Stimulated activated CD8-positive, alpha-beta memory T cell treated with anti-CD3 and anti-CD28 coated beads, Interleukin-15, amount 100 ng/mL, for 4 hours (primary cell): ENCODE measurements around the gene ARMCX2.
"Not testable (repeated sequence)": the region's sequence is repeated elsewhere in the genome, so short reads cannot be mapped to it uniquely, and the experiment has no call there.

ENCODE experiments used
- DNase-seq, 2 donors: peaks; one replicate each; pipeline ENCODE4 v3.0.0-alpha.2; 2020; ENCODE audit warnings: low read depth in 2 of 2

Gene ARMCX2

GRCh38 chrX:101659601-101660063, at the start of gene ARMCX2:
TSS of gene ARMCX2 (minus strand) at chrX:101659850. CDS start at chrX:101657588, 2,262 bp downstream.
- no peak for DNase-seq

DNA sequence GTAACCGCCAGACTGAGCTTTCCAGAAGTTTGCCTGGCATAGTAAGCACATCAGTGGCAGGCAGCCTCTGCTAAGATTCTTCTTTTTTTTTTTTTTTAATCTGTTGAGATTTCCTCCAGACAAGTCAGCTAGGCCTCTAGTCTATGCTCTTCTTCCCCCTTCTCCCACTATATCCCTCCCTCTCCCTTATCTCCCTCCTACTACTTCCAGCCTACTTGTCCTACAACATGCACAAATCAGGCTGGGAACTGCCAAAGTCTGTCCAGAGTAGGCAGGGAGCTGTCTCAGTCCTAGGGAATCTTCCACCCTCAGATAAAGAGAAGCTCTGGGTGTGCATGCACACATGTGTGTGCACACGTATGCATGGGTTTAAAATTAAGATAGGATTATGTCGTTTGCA, 49.7 kb upstream of the ARMCX2 start:
- DNase-seq, result no peak

DNA sequence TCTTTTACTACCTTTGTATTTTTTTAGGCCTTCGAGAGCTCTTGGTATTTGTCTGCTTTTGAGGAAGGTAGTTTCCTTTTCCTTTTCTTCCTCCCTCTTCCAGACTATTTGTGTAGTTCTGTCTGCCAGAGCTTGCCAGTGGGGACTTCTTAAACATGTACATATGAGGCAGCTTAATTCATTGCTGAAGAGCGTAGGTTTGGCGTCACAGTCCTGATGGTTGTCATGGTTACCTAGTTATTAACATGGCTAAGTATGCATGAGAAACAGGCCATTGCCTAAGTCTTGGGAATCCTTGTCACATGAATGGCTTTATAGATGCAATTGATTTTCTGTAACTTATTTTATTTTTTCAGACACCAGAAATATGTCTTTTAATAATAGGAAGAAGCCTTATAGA, 48.5 kb upstream of the ARMCX2 start:
- DNase-seq, result no peak

- no peak for DNase-seq
These were observed 33.8 kb upstream of the ARMCX2 start for GRCh38 chrX:101693476-101693875.

GRCh38 chrX:101691835-101692234, 32.2 kb upstream of the ARMCX2 start:
- no peak for DNase-seq

DNA sequence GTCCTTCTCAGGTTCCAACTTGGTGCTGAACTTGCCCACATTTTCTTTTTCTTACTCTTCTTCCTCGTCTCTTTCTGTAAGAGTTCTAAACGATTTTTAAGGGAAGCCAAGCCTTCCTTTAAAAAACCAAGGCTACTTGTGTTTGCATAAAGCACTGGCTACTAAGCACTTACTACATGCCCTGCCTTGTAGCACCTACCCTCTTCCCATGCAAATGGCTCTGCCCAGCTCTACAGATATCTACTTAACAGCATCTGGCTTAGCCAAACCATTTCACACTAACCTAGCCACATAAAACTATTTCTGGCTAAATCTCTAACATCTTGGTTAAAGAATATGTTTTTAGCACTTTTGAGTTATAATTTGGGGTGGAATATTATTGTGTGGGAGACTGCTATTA, 26.9 kb upstream of the ARMCX2 start:
- DNase-seq, result no peak

GRCh38 chrX:101685923-101686322, 26.3 kb upstream of the ARMCX2 start:
- no peak for DNase-seq

- DNase-seq, result no peak
These were observed 23.1 kb upstream of the ARMCX2 start for GRCh38 chrX:101682723-101683122.

DNA sequence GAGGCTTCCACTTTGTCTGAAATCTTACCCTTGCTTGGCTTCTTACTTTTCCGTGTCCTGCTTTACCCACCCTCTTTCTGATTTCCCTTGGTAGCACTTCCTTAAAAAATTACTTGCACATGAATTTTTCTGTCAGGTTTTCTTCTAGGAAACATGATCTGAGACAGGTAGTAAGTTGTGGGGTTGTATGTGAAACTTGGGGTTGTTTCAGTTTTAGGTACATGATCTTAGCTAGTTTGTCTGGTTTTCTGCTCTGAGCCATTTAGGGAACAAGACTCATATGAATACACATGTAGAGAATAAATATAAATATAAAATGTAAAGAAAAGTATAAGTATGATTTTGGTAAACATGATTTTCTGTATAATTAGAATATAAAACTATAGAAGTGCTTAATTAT, 17.4 kb upstream of the ARMCX2 start:
- no peak for DNase-seq

DNA sequence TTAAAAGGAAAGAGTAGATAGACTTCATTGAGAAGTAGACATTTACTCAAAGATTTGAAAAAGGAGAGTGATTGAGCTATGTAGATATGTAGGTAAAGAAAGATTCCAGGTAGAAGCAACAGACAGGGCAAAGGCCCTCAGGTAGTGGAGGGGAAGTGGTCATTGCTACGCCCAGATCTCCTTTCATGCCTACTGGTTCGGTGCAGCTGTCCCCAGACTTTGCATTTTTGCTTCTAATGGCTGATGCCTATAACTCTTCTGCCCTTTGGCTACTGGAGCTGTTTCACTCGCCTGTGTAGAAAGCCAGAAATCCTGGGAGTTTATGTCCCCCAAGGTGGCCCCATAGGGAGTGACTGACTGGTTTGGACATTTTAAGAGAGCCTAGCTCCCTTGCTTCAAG, 16.9 kb upstream of the ARMCX2 start:
- no peak for DNase-seq

DNA sequence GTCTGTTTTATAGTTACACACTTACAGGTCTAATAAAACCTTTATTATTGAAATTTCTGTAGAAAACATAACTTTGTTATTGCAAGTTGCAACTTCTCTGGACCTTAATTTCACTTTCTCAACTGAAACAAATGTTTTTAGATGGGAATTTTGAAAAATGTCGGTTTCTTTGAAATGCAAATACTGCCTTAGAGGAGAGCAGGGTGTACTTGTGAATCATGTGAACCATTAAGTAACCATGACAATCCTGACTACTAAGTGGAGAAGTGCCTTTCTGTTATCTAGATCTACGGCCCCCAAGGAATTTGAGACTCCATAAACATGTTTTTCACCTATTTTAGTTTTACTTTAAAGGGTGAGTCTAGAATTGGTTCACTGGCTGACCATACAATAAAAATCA, 8.5 kb upstream of the ARMCX2 start:
- DNase-seq, result no peak

DNA sequence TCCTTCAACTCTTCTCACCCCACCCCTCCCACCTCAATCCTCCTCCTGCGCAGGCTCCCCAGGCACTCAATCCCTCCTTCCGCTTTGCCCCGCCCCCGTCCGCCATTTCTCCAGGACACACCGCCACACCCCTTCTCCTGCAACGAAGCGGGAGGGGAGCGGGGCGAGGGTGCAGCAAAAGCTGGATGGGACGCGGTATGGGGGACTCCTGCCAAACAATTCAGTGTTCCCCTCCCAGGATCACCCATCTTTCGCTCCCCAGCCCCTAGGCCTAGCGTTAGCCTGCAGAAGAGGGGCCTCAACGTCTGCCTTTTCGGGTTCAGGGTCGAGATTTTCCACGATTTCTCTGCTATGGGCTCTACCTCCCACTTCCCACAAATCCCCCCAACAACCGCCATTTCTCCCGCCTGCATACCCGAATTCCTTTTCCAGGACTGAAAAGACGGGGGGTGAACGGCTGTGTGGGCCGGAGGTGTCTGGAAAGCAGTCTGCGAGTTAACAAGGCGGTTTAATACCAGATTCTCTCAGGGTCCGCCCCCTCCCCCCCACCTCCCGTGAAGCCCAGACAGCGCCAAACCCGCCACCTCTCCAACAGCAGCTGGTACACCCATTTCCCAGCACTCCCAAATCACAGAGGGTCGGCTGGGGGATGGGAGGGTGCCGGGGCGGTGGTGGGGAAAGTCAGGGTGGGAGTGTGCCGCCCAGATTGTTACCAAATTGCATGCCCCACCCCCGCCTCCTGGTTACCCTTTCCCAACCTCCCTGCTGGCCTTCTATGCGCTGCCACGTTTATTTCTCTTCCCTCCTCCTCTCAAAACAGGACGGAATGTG, 774 bp downstream of the ARMCX2 start:
- DNase-seq, result peak in 1 of 2 donors; percentile 4

DNA sequence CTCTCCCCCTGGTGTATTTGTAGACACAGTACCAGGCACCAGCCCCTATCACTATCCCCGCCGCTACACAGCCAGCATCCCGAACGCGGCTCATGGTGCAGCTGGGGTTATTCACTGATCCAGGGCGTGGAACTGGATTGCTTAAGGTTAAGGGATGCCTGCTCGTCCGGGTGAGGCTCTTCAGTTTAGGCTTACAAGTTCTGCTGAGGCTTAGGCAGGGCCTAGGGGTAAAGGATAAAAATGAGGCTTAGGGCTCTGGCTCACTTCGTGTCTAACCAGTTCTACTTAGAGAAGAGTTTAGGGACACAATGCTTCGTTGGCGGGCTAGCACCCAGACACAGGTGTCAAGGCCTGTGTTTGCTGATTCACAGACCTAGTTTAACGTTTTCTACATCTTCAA, 2.2 kb downstream of the ARMCX2 start:
- no peak for DNase-seq

GRCh38 chrX:101656817-101657216, 2.8 kb downstream of the ARMCX2 start:
- DNase-seq, result no peak

GRCh38 chrX:101655534-101655933, 4.1 kb downstream of the ARMCX2 start:
- DNase-seq, result no peak

DNA sequence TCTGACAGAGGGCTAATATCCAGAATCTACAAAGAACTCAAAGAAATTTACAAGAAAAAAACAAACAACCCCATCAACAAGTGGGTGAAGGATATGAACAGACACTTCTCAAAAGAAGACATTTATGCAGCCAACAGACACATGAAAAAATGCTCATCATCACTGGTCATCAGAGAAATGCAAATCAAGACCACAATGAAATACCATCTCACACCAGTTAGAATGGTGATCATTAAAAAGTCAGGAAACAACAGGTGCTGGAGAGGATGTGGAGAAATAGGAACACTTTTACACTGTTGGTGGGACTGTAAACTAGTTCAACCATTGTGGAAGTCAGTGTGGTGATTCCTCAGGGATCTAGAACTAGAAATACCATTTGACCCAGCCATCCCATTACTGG, 11.9 kb downstream of the ARMCX2 start:
- DNase-seq, result not testable (repeated sequence)

DNA sequence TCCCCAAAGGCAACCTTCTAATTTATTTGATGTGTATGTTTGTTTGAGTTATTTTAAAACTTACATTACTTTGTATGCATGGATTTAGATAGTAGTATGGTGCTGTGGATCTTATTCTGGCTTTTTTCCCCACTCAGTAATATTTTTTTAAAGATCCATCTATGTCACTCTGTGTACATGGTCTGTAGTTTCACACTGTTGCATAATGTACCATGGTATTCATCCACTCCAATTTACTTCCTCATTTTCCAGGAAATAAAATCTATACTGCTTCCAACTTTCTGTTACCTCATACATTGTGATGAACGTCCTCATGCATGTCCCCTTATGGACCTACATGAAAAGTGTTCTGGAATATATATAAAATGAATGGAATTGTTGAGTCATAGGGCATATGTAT, 17.6 kb downstream of the ARMCX2 start:
- DNase-seq, result no peak

DNA sequence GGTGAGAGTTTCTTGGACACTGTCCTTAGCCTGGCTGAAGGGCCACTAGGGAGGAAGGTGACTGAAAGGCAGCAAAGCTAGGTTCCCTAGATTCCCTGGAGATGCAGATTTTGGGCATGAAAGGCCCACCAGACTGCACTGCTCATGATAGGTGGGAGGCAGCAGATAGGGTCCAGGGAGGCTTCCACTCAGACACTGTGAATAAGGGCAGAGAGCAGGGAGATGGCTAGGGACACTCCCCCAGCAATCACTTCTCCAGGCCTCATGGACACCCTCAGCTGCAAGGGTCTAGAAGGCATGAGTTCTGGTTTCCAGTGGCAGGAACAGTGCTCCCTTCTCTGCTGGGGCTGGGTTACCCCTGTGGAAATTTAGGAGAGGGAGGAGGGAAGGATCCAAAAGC, 20.1 kb downstream of the ARMCX2 start:
- no peak for DNase-seq

DNA sequence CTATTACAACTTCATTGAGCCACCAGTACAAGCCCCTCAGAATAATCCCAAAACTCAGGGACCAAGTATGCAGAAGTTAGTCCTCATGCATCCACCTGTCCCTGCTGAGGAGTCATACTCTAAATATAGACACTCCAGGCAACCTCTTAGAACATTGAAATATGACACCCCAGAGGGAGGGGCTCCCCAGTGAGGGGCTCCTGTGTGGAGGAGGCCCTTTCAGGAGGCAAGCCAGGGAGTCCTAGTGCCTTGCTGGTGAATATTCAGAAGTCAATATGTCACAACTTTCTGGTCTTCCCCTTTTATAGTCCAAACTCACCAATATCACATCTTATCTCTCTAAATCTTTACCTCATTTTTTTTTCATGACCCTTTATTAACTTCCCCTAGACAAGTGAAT, 40.3 kb downstream of the ARMCX2 start:
- no peak for DNase-seq

DNA sequence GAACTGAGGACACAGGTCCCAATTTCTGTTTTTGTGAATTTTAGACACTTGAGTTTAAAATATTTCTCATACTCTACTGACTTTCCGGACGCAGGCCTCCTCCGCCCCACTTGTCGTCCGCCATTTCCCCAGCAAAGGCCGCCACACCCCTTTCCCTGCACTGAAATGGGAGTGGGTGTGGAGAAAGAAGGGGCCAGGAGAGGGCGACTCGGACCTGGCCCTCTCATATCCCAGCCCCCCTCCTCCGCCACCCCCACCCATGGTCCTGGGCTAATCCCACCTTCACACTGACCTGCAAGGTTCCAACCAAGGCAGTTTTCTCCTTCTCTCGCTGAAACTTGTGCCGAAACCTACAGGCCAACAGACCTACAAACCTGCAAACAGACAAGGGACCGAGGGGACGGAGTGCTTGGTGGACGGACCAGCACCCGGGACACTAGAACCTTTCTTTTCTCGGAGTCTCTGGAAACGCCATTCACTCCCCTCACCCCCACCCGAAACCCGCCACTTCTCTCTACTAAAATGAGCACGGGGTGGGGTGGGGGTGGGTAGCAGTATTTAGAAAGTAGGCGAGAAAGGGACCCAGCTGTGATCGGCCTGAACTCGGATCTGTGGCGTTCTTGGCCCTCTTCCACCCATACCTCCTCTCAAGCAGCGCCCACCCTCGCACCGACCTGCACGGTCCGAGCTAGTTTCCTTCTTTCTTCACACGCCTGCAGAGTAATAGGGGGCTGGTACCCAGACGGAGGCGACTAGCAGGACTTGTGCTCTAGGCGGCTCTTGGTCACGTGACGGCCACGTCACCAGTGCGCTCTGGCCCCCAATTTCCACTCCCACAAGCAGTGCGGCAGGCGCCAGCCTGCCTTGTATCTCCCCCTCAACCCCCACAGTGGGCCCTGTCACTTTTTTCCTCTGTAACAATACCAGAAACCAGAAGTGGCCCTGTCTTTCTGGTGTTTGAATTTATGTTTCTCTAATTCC, 42.1 kb downstream of the ARMCX2 start, which contains the start of gene ARMCX6:
Gene ARMCX6, minus strand, starts transcription at position 790 of the 981 bp plus-strand sequence. CDS start 1,380 bp downstream, outside the sequence.
- peak; percentile 54 to 58 for DNase-seq

DNA sequence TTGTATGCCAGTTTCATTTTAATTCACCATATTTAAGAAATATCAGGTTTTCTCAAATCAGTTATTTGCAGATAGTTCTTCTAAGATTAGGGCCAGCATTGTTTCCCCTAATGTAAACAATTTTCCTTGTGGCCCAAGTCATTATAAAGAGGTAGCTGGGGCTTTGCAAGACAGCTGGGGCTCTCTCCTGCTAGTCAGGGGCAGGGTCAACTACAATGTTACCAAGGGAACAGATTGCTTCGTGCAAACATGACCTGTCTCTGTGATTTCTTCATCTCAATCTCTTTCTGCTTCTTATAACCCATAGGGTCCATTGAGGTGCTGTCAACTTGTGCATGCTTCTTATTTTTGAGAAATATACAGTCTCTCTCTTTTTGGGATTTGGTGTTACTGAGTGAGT, 53.9 kb downstream of the ARMCX2 start:
- no peak for DNase-seq
